WTC11 (cell line): Measurements from ENCODE around the gene ASTN2. TPM values are rescaled to one million over a fixed set of nuclear protein-coding genes. Genes with fewer than 3 reads are reported as not detected.

Experiments
- ATAC-seq: fragments of 200-7000 bp; cut with Tn5 transposase; 2 replicates; pipeline ENCODE4 v1.10.0; 2021; ENCODE audit warnings: mild to moderate bottlenecking, moderate library complexity
- CTCF ChIA-PET: fragments of 300-600 bp; sonication (Branson Sonifier 250); formaldehyde crosslinking; loops from one replicate; lab custom pipeline; 2021; ENCODE audit warnings: antibody characterized with exemption; lab: Charles Lee
- POLR2A ChIA-PET: fragments of 350-600 bp; sonication (Branson Sonifier 250); formaldehyde crosslinking; loops from one replicate; lab custom pipeline; 2021; ENCODE audit warnings: antibody characterized with exemption; lab: Charles Lee
- DNase-seq: peaks from one replicate; pipeline ENCODE4 v3.0.0; 2021; ENCODE audit warnings: low spot score
- H3K27ac Mint-ChIP-seq: 2 replicates; pipeline ENCODE4 v1.8.0; 2021; ENCODE audit warnings: mixed read lengths
- H3K27me3 Mint-ChIP-seq: 2 replicates; pipeline ENCODE4 v1.8.0; 2021; ENCODE audit warnings: low read depth, mild to moderate bottlenecking, moderate library complexity, mixed read lengths
- H3K36me3 Mint-ChIP-seq: 2 replicates; pipeline ENCODE4 v1.8.0; 2021; ENCODE audit warnings: mixed read lengths
- H3K4me1 Mint-ChIP-seq: 2 replicates; pipeline ENCODE4 v1.8.0; 2022; ENCODE audit warnings: mixed read lengths
- H3K4me3 Mint-ChIP-seq: 2 replicates; pipeline ENCODE4 v1.8.0; 2021; ENCODE audit warnings: mild to moderate bottlenecking, moderate library complexity, mixed read lengths
- H3K9me3 Mint-ChIP-seq: 2 replicates; pipeline ENCODE4 v1.8.0; 2021; ENCODE audit warnings: mixed read lengths
- CDX4 ChIP-seq: fragments of 250-450 bp; sonication (Bioruptor Pico); IDR thresholded peaks from 2 replicates; pipeline ENCODE4 v1.9.0; 2021; ENCODE audit warnings: moderate library complexity, mild to moderate bottlenecking, inconsistent platforms, borderline replicate concordance
- ELF4 ChIP-seq: sonication (generic); formaldehyde crosslinking; IDR thresholded peaks from 2 replicates; pipeline ENCODE4 v1.8.1; 2022; ENCODE audit warnings: low read depth, mild to moderate bottlenecking, moderate library complexity, missing genetic modification reagents
- EMX1 ChIP-seq: fragments of 250-450 bp; sonication (Bioruptor Pico); IDR thresholded peaks from 2 replicates; pipeline ENCODE4 v1.8.0; 2021; ENCODE audit warnings: mild to moderate bottlenecking
- FOXK1 ChIP-seq: sonication (generic); formaldehyde crosslinking; IDR thresholded peaks from 2 replicates; pipeline ENCODE4 v1.8.0; 2022; ENCODE audit warnings: mild to moderate bottlenecking, moderate library complexity, missing genetic modification reagents
- GRHL2 ChIP-seq: fragments of 250-450 bp; sonication (Bioruptor Pico); IDR thresholded peaks from 2 replicates; pipeline ENCODE4 v1.8.0; 2022; ENCODE audit warnings: mild to moderate bottlenecking, moderate library complexity; ENCODE audit not compliant: insufficient replicate concordance, severe bottlenecking
- NFE2L1 ChIP-seq: sonication (generic); formaldehyde crosslinking; IDR thresholded peaks from 2 replicates; pipeline ENCODE4 v1.8.1; 2023; ENCODE audit warnings: missing genetic modification reagents
- PRDM15 ChIP-seq: sonication (generic); formaldehyde crosslinking; IDR thresholded peaks from 2 replicates; pipeline ENCODE4 v1.8.0; 2022; ENCODE audit warnings: missing genetic modification reagents
- SP1 ChIP-seq: sonication (generic); formaldehyde crosslinking; conservative IDR thresholded peaks from 2 replicates; pipeline ENCODE4 v1.8.1; 2022; ENCODE audit warnings: missing genetic modification reagents
- TEAD4 ChIP-seq: sonication (generic); formaldehyde crosslinking; IDR thresholded peaks from 2 replicates; pipeline ENCODE4 v1.8.0; 2022; ENCODE audit warnings: mild to moderate bottlenecking, missing genetic modification reagents
- USF2 ChIP-seq: sonication (generic); formaldehyde crosslinking; IDR thresholded peaks from 2 replicates; pipeline ENCODE4 v1.8.1; 2023; ENCODE audit warnings: mild to moderate bottlenecking, missing genetic modification reagents, moderate library complexity
- ZNF121 ChIP-seq: sonication (generic); formaldehyde crosslinking; IDR thresholded peaks from 2 replicates; pipeline ENCODE4 v1.8.0; 2023; ENCODE audit warnings: missing genetic modification reagents
- ZNF281 ChIP-seq: sonication (generic); formaldehyde crosslinking; IDR thresholded peaks from 2 replicates; pipeline ENCODE4 v1.8.0; 2023; ENCODE audit warnings: mild to moderate bottlenecking, missing genetic modification reagents
- ZNF423 ChIP-seq: fragments of 250-450 bp; sonication (Bioruptor Pico); IDR thresholded peaks from 2 replicates; pipeline ENCODE4 v2.1.2; 2022; ENCODE audit warnings: mild to moderate bottlenecking, moderate library complexity
- total RNA-seq: library from RNA; stranded (reverse); gene quantifications from 3 replicates; pipeline ENCODE4 v1.2.3, GENCODE V29; 2021
- TF ChIP-seq, protein P1 (sequence below): sonication (generic); formaldehyde crosslinking; IDR thresholded peaks from 2 replicates; pipeline ENCODE4 v1.8.1; 2023; ENCODE audit warnings: mild to moderate bottlenecking, moderate library complexity, missing genetic modification reagents
- TF ChIP-seq, protein P2 (sequence below): fragments of 250-450 bp; sonication (Bioruptor Pico); IDR thresholded peaks from 2 replicates; pipeline ENCODE4 v2.1.2; 2022; ENCODE audit warnings: mild to moderate bottlenecking, moderate library complexity
- TF ChIP-seq, protein P3 (sequence below): sonication (generic); formaldehyde crosslinking; IDR thresholded peaks from 2 replicates; pipeline ENCODE4 v1.8.1; 2023; ENCODE audit warnings: mild to moderate bottlenecking, missing genetic modification reagents, borderline replicate concordance

Gene ASTN2
- total RNA-seq, 1 experiment from 2014 or later, result 16.2 TPM

- TF ChIP-seq PRDM15, result no peak
- no peak for TF ChIP-seq ZNF121 (CRISPR knock-in tag)
Measured at GRCh38 chr9:116941266-116941665, 473.6 kb downstream of the ASTN2 start (continued).

GRCh38 chr9:116940614-116941215 lies 474.1 kb downstream of the ASTN2 start:
- H3K9me3 Mint-ChIP-seq, result peaks cover 4% of the 10 kb centered on the region
- ChIA-PET POLR2A (no interaction called here), CTCF (interaction anchor here (0.6 kb wide), 2 partner anchors 80 to 606 kb away, joined by 3 to 4 read pairs; no protein-coding TSS in a partner anchor)
- no peak overlapping the region for H3K27ac Mint-ChIP-seq
- DNase-seq (no peak), ATAC-seq (no peak)
- H3K36me3 Mint-ChIP-seq, result no peaks in the 10 kb centered on the region
- no peak overlapping the region for H3K4me3 Mint-ChIP-seq
- H3K4me1 Mint-ChIP-seq, result peaks cover 11% of the 10 kb centered on the region
- no peaks in the 10 kb centered on the region for H3K27me3 Mint-ChIP-seq
- TF ChIP-seq, protein P1, sequence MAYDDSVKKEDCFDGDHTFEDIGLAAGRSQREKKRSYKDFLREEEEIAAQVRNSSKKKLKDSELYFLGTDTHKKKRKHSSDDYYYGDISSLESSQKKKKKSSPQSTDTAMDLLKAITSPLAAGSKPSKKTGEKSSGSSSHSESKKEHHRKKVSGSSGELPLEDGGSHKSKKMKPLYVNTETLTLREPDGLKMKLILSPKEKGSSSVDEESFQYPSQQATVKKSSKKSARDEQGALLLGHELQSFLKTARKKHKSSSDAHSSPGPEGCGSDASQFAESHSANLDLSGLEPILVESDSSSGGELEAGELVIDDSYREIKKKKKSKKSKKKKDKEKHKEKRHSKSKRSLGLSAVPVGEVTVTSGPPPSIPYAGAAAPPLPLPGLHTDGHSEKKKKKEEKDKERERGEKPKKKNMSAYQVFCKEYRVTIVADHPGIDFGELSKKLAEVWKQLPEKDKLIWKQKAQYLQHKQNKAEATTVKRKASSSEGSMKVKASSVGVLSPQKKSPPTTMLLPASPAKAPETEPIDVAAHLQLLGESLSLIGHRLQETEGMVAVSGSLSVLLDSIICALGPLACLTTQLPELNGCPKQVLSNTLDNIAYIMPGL, result no peak
- TF ChIP-seq ELF4 (CRISPR knock-in tag) (no peak), TEAD4 (CRISPR knock-in tag) (no peak), EMX1 (CRISPR knock-in tag) (no peak), ZNF281 (CRISPR knock-in tag) (no peak), SP1 (CRISPR knock-in tag) (no peak), NFE2L1 (CRISPR knock-in tag) (no peak), FOXK1 (CRISPR knock-in tag) (no peak), CDX4 (CRISPR knock-in tag) (no peak), USF2 (CRISPR knock-in tag) (no peak), ZNF423 (CRISPR knock-in tag) (no peak), GRHL2 (CRISPR knock-in tag) (no peak)
- TF ChIP-seq, protein P2, sequence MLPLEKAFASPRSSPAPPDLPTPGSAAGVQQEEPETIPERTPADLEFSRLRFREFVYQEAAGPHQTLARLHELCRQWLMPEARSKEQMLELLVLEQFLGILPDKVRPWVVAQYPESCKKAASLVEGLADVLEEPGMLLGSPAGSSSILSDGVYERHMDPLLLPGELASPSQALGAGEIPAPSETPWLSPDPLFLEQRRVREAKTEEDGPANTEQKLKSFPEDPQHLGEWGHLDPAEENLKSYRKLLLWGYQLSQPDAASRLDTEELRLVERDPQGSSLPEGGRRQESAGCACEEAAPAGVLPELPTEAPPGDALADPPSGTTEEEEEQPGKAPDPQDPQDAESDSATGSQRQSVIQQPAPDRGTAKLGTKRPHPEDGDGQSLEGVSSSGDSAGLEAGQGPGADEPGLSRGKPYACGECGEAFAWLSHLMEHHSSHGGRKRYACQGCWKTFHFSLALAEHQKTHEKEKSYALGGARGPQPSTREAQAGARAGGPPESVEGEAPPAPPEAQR (CRISPR knock-in tag), result no peak
- TF ChIP-seq, protein P3, sequence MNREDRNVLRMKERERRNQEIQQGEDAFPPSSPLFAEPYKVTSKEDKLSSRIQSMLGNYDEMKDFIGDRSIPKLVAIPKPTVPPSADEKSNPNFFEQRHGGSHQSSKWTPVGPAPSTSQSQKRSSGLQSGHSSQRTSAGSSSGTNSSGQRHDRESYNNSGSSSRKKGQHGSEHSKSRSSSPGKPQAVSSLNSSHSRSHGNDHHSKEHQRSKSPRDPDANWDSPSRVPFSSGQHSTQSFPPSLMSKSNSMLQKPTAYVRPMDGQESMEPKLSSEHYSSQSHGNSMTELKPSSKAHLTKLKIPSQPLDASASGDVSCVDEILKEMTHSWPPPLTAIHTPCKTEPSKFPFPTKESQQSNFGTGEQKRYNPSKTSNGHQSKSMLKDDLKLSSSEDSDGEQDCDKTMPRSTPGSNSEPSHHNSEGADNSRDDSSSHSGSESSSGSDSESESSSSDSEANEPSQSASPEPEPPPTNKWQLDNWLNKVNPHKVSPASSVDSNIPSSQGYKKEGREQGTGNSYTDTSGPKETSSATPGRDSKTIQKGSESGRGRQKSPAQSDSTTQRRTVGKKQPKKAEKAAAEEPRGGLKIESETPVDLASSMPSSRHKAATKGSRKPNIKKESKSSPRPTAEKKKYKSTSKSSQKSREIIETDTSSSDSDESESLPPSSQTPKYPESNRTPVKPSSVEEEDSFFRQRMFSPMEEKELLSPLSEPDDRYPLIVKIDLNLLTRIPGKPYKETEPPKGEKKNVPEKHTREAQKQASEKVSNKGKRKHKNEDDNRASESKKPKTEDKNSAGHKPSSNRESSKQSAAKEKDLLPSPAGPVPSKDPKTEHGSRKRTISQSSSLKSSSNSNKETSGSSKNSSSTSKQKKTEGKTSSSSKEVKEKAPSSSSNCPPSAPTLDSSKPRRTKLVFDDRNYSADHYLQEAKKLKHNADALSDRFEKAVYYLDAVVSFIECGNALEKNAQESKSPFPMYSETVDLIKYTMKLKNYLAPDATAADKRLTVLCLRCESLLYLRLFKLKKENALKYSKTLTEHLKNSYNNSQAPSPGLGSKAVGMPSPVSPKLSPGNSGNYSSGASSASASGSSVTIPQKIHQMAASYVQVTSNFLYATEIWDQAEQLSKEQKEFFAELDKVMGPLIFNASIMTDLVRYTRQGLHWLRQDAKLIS (CRISPR knock-in tag), result no peak
- TF ChIP-seq, all 79 proteins: peak for 0
